ENCODE measurements around the gene TMEM25.
A peak's percentile ranks its signal among the peaks of the same experiment; 100 is the strongest.
"Not testable (repeated sequence)": the region's sequence is repeated elsewhere in the genome, so short reads cannot be mapped to it uniquely, and the experiment has no call there.

The TMEM25 gene

DNA sequence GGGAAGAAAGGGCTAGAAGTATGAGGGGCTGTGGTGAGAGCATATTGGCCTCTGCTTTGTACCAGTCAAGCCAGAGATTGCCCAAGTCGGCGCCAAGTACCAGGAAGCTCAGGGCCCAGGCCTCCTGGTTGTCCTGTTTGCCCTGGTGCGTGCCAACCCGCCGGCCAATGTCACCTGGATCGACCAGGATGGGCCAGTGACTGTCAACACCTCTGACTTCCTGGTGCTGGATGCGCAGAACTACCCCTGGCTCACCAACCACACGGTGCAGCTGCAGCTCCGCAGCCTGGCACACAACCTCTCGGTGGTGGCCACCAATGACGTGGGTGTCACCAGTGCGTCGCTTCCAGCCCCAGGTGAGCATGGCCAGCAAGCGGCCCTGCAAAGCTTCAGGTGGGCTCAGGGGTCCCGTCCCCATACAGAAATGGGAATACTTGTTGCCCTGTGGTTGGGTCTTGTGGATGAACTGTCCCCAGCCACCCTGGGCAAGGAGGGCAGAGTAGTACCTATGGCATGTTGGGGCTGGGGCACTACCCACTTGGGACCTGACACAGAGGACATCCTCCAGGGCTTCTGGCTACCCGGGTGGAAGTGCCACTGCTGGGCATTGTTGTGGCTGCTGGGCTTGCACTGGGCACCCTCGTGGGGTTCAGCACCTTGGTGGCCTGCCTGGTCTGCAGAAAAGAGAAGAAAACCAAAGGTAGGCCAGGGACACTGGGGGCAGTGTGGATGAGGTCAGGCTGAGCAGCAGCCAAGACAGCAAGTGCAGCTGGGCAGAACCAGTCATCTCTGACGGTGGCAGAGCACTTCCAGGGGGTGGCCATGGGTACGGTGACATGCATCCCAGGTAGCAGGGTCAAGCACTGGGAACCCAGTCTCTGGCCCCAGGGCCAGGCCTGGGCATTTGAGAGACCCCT lies 2.1 kb downstream of the TMEM25 start:
- no peak for DNase-seq

GRCh38 chr11:118533769-118534729 lies 3.1 kb downstream of the TMEM25 start:
- no peak for DNase-seq

GRCh38 chr11:118535261-118535660 lies 4.3 kb downstream of the TMEM25 start:
- no peak for DNase-seq

GRCh38 chr11:118536726-118537125 lies 5.7 kb downstream of the TMEM25 start:
- peak in 1 of 4 experiments; percentile 10 for DNase-seq

GRCh38 chr11:118537409-118537980 lies 6.5 kb downstream of the TMEM25 start:
- DNase-seq: no peak

- DNase-seq: no peak
Measured at GRCh38 chr11:118544010-118544646, 13.1 kb downstream of the TMEM25 start.

DNA sequence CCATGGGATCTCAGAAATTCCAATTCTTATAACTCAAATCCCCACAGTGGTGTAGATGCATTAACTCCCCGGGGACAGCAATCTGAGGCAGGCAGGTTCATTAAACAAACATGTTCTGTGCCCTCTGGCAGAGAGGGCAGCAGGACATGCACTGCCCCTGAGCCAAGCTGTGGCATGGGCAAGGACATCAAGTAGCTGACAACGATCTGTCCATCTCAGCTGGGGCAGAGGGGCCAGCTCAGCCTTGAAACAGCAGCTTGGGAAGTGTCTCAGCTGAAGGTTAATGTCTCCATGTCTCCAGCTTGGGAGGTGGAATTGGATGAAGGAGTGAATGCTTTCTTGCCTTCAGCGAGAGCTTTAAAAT lies 13.6 kb downstream of the TMEM25 start:
- DNase-seq: no peak

GRCh38 chr11:118545533-118545932 lies 14.5 kb downstream of the TMEM25 start:
- DNase-seq: no peak

DNA sequence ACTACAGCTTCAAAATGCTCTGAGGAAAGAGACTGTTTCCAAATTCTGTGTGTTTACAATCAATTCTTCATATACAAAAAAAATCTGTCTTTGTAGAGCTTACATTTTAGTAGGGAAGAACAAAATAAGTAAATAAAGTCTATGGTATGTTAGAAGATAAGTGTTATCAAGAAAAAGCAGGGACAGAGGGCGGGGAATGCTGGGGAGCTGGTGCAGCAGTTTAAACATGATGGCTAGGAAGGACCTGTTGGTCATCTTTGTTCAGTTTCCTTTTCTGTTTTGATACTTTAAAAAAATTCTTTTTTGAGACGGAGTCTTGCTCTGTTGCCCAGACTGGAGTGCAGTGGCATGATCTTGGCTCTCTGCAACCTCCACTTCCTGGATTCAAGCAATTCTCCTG lies 16.1 kb downstream of the TMEM25 start:
- DNase-seq: no peak

GRCh38 chr11:118552341-118552740 lies 21.3 kb downstream of the TMEM25 start:
- DNase-seq: no peak

- DNase-seq: no peak
Measured at GRCh38 chr11:118560806-118561205, 29.8 kb downstream of the TMEM25 start.

DNA sequence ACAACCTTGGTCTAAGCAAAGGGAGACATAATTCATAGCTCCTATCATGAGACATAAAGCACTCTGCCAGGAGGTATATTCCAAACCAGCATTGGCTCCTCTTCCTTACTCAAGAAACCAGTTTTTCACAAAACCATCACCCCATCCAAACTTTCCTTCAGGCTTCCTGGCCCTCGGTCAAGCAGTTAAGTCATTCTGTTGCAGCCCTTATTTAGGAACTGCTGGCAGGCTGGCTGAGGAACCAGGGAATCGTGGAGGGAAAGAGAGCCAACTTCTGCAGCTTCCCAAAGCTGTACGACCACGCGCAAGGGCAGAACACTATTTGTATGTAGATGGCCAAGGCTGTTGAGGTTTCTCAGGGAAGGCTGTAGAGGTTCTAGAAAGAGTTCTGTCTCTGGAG lies 34.1 kb downstream of the TMEM25 start:
- peak in 1 of 4 experiments; percentile 6 for DNase-seq

GRCh38 chr11:118569670-118570069 lies 38.7 kb downstream of the TMEM25 start:
- no peak for DNase-seq

DNA sequence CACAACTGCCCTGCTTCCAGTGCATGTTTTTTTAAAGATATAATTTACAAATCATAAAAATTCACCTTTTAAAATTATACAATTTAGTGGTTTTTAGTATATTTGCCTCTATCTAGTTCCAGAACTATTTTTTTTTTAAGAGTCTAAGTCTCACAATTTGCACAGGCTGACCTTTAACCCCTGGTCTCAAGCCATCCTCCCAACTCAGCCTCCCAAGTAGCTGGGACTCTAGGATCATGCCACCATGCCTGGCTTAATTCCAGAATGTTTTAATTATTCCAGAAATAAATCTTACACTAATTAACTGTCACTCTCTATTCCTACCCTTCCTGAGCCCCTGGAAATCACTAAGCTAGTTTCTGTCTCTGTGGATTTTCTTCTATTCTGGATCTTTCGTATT lies 39.8 kb downstream of the TMEM25 start:
- no peak for DNase-seq

GRCh38 chr11:118571701-118572060 lies 40.7 kb downstream of the TMEM25 start:
- peak; percentile 5 to 45 (median 26) for DNase-seq

- peak; percentile 74 to 91 (median 86) for DNase-seq
Measured at GRCh38 chr11:118572061-118572980, 41.3 kb downstream of the TMEM25 start, which contains the start of gene ARCN1. Gene ARCN1 (plus strand): TSS chr11:118572409. CDS start chr11:118572548, 139 bp downstream.

- DNase-seq: peak in 3 of 4 experiments; percentile 16 to 33 (median 19)
Measured at GRCh38 chr11:118572981-118573550, 42.1 kb downstream of the TMEM25 start.

DNA sequence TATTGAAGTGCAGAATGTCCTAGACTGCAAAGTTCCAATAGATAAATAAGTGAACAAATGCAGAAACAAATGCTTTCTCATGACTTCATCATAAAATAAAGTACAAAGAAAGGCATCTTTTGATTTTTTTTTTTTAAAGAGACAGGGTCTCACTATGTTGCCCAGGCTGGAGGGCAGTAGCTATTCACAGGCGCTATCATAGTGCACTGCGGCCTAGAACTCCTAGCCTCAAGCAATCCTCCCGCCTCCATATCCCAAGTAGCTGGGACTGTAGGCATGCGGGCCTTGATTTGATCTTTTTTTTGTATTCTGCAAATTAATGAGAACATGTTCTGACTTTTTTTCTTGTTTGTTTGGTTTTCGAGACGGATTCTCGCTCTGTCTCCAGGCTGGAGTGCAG lies 43.6 kb downstream of the TMEM25 start:
- no peak for DNase-seq

DNA sequence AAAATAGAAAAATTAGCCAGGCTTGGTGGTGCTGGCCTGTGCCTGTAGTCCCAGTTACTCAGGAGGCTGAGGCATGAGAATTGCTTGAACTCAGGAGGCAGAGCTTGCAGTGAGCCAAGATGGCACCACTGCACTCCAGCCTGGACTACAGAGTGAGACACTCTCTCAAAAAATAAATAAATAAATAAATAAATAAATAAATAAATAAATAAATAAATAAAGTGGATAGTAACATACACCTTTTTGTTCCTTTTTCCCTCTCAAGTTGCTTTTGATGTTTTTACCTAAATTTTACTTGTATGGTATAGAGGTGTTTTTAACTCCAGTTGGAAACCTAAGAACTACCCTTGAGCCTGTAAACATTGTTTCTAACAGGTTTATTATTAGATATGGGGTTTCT lies 47.0 kb downstream of the TMEM25 start:
- not testable (repeated sequence) for DNase-seq

- no peak for DNase-seq
Measured at GRCh38 chr11:118581057-118581456, 50.1 kb downstream of the TMEM25 start.
